Right renal pelvis (tissue), 4 donors: Measurements from ENCODE around the gene RCVRN. TPM values are rescaled to one million over a fixed set of nuclear protein-coding genes. Genes with fewer than 3 reads are reported as not detected.
"Not testable (repeated sequence)": the region's sequence is repeated elsewhere in the genome, so short reads cannot be mapped to it uniquely, and the experiment has no call there.

Source experiments
- DNase-seq, 4 donors: peaks; one replicate each; pipeline ENCODE4 v3.0.0-alpha.2; 2013; ENCODE audit warnings: low read depth in 4 of 4, low spot score in 3 of 4, missing footprints in 1 of 4
- polyA plus RNA-seq, 4 donors: library from polyadenylated mRNA; unstranded; fragments of 120-200 nt; gene quantifications; one replicate each; pipeline ENCODE4 v1.2.1, GENCODE V29; 2013; ENCODE audit not compliant: insufficient read length in 4 of 4

Gene RCVRN
- polyA plus RNA-seq, 4 donors = 0.17 to 0.32 (median 0.29) TPM; not detected in 1

- DNase-seq = no peak
Observed at GRCh38 chr17:9922012-9922848, 17.2 kb upstream of the RCVRN start.

- not testable (repeated sequence) for DNase-seq
Observed at GRCh38 chr17:9921216-9921615, 16.1 kb upstream of the RCVRN start.

DNA sequence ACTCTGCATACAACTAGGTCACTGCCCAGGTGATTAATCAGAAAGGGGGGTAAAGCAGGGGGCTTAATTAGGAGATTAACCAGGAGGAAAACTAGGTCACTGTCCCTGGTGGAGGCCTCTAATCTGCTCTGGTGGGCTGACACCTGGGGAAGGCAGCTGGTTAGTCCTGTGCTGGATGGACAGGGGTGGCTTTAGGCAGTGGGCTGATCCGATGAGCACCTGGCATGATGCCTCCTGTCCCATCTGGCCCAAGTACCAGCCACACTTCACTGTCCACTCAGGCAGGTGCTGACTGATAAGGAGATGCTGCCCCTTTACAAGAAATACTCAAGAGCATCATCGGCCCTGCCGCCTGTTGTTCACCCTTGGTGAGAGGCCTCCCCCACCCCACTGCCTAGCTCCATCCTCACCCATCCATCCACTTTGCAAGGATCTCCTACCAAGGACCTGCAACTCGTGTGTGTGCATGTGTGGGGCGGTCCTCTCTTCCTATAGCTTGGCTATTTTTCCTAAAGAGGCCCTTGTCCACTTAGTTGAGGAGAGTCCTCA, 13.8 kb upstream of the RCVRN start:
- no peak for DNase-seq

DNA sequence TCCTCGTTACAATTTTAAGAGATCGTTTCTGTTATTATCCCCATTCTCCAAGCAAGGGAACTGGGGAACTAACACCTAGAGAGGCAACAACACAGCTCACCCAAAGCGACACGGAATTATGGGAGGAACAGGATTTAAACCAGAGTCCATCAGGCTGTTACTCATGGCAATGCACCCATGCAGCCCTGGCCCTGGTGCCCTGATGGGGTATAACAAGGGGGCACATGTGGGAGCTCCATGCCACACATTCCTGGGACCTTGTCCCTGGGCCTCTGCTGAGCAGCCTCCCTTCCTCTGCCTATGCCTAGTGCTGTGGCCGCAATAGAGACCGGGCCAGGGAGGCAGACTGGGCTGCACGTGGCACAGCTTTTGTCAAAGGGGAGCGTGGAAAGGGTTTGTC, 13.3 kb upstream of the RCVRN start:
- DNase-seq = no peak

GRCh38 chr17:9917801-9918200, 12.7 kb upstream of the RCVRN start:
- no peak for DNase-seq

DNA sequence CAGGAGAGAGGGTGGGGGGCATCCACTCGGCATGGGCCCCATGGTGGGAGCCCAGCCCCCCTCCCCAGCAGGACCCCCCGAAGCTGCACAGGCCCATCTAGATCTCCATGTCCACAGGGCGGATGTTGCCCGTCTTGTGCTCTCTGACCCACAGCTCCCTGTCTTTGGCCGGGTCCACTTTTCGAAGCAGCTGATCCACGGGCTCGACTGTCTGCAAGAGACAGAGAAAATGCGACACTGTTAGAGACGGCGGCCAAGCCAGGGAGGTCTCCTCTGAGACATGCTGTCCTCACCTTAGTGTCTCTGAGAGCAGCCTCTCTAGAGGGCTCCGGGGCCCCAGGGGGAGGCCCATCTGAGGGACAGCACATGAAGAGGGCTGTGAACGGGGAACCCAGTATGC, 12.1 kb upstream of the RCVRN start:
- no peak for DNase-seq

DNA sequence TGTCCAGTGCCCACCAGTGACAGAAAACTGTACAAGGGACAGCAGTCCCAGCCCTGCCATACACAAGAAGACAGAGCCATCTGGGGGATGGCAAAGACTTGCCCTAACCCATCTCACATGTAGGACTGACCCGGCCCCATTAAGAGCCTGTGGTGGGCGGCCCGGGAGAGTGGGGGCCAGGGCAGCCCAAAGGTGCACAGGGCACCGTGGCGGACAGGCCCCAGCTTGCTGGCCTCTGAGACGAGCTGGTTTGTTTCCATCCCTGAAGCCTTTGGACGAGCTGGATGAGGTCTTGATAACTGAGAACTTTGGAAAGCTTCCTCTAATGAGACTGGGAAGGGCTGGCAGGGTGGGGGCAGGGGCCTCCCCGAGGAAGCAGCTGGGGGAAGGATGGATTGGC, 11.0 kb upstream of the RCVRN start:
- no peak for DNase-seq

DNA sequence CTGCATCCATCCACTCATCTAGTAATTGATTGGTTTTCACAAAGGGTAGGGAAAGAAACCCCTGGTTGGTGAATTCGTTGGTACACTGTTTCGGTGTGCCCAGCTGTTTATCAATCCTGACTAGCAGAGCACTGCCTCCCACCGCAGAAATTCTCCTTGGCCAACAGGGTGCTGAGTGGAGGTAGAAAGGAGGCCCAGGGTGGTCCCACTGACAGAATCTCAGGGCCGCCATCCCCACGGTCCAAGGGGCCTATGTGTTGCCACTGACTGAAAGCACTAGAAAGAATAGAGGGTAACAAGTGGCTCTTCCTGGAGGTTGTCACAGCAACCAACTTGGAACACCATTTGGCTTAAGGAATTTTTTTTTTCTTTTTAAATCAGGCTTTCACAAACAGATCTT, 8.4 kb upstream of the RCVRN start:
- DNase-seq = no peak

DNA sequence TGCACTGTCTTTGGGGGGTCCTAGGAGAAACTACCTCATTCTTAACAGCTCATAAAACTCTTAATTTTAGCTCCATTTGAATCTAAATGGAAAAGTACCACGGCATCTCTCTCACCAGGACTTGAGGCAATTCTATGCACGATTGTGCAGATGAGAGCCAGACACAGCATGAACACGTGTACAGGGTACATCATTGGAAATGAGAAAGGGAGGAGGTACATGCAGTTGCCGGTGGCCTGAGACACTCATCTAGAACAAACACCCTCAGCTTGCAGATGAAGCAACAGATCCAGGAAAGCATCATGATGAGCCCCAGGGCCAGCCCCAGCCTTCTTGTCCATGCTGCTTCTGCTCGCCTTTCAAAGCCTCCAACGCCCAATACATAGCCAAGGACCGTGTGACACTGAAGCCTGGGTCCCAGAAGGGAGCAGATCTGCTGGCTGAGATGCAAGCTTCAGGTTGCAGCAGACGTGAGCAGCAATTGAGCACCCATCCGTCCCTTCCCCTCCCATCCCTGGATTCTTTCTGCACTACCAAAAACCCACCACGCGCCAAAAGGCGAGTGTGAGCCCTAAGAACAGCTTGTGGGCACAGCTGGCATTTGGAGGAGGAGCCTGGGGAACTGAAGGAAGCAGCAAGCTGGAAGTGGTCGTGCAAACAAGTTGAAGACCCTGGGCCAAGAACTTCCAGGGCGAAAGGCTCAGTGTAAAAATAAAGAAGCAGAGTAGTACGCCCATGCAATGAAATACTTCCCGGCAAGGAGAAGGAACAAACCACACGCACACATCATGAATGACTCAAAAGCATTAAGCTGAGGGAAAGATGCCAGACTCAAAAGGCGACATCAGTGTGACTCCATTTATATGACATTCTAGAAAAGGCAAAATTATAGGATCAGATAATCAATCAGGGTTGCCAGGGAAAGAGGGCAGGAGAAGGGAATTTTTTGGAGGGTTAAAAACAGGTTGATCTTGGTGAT, 7.3 kb upstream of the RCVRN start:
- DNase-seq = no peak

GRCh38 chr17:9911089-9911488, 6.0 kb upstream of the RCVRN start:
- no peak for DNase-seq

- no peak for DNase-seq
Observed at GRCh38 chr17:9908649-9909042, 3.6 kb upstream of the RCVRN start.

GRCh38 chr17:9907883-9908648, 3.0 kb upstream of the RCVRN start:
- DNase-seq = no peak

GRCh38 chr17:9907131-9907530, 2.1 kb upstream of the RCVRN start:
- DNase-seq = no peak

- DNase-seq = no peak
Observed at GRCh38 chr17:9906616-9907015, 1.5 kb upstream of the RCVRN start.

GRCh38 chr17:9905902-9906301, 831 bp upstream of the RCVRN start:
- no peak for DNase-seq

DNA sequence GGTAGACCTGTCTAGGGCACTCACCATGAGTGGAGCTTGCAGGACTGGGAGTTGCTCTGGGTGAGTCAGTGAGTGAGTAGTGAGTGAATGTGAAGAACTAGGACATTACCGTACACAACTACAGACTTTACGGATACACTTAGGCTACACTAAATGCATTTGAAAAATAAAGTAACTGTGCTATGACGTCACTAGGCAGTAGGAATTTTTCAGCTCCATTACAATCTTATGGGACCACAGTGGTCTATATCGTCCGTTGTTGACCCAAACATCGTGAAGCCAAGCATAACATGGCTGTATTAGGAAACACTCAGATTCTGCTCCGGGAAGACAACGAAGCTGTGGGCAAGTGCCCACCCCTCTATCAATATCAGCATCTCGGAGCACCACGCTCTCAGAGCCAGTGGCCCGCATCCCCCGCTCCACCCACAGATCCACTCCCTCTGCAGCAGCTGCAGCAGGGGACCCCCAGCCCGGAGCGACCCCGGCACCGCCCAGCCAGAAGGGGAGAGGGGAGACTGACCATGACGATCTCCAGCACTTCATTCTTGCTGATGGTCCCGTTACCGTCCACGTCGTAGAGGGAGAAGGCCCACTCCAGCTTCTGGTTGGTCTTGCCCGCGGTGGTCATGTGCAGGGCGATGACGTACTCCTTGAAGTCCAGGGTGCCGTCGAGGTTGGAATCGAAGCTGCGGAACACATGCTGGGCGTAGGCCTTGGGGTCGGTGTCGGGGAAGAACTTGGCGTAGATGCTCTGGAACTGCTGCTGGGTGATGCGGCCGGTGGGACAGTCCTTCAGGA, 594 bp downstream of the RCVRN start:
- no peak for DNase-seq

GRCh38 chr17:9902120-9902519, 3.0 kb downstream of the RCVRN start:
- no peak for DNase-seq

- peak in 1 of 4 donors; percentile 31 for DNase-seq
Observed at GRCh38 chr17:9900784-9901183, 4.3 kb downstream of the RCVRN start.

DNA sequence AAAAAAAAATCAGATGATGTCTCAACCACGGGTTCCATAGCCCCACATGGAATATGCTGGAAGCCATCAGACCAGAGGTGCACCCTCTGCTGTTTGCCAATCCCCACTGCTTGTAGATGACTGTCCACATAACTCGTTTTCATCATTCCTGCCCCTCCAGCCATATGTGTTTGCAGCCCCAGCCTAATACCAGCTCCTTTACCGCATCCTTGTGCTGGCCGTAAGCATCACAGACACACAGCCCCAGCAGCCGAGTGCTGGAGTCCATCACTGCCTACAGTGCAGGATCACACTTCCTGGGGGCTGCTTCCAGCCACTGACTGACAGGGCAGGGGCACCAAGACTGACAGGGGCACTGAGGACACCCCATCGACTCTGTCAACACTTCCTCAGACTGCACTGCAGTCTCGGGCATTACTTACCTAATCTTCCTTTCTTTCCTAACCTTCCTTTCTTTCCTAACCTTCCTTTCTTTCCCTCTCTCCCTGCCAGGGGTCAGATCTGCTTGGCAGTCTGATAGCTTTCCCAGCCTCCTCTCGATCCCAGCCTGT, 5.0 kb downstream of the RCVRN start:
- DNase-seq = no peak
